NCI-H748 (cell line): Measurements from ENCODE around the gene HTR3B.
"Not testable (repeated sequence)": the region's sequence is repeated elsewhere in the genome, so short reads cannot be mapped to it uniquely, and the experiment has no call there.

Source experiments
- DNase-seq: peaks from one replicate; lab custom pipeline; 2025; ENCODE audit not compliant: unreplicated experiment; lab: John Stamatoyannopoulos, UW

HTR3B gene

DNA sequence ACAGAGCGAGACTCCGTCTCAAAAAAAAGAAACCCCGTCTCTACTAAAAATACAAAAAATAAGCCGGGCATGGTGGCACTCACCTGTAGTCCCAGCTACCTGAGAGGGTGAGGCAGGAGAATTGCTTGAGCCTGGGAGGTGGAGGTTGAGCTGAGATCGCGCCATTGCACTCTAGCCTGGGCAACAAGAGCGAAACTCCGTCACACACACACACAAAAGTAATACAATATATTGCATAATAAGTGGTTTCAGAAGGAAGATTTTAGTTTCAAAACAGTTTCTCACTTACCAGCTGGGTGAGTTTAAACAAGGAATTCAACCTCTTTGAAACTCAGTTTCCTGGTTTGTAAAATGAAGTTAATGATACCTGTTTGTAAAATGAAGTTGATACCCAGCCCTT is 37.7 kb downstream of the HTR3B start:
- DNase-seq = no peak

DNA sequence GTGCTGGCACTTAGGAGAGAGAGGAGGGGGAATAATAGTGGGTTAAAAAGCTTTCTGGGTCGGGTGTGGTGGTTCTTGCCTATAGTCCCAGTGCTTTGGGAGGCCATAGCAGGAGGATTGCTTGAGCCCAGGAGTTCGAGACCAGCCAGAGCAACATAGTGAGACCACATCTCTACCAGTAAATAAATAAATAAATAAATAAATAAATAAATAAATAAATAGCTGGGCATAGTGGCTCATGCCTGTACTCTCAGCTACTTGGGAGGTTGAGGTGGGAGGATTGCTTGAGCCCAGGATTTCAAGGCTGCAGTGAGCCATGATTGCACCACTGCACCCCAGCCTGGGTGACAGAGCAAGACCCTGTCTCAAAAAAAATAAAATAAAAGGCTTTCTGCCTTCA is 41.6 kb downstream of the HTR3B start:
- DNase-seq = not testable (repeated sequence)

DNA sequence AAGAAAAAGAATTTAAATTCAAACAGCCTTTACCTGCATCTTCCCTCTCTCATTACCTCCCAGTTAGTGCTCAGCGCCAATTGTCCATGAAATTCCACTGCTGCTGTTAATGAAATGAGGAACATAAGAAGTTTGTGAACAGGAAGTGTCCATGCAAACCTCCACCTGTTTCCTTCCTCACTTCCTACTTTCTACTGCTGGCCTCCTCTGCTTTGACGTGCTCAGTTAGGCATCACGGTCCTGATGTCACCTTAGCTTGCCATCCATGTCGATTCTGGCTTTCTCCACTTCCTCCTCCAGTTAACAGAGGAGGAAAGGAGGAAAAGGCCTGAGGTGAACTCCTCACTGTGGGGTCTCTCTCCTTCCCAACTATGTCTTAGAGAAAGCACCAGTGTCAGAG is 43.4 kb downstream of the HTR3B start:
- no peak for DNase-seq

DNA sequence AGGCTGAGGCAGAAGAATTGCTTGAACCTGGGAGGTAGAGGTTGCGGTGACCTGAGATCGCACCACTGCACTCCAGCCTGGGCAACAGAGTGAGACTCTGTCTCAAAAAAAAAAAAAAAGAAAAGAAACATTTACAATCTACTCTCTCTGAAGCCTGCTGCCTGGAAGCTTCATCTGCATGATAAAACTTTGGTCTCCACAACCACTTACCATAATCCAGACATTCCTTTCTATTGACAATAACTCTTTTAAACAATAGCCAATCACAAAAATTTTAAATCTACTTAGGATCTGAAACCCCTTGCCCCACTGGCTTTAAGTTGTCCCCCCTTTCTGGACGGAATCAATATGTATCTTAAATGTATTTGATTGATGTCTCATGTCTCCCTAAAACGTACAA is 45.3 kb downstream of the HTR3B start:
- no peak for DNase-seq

DNA sequence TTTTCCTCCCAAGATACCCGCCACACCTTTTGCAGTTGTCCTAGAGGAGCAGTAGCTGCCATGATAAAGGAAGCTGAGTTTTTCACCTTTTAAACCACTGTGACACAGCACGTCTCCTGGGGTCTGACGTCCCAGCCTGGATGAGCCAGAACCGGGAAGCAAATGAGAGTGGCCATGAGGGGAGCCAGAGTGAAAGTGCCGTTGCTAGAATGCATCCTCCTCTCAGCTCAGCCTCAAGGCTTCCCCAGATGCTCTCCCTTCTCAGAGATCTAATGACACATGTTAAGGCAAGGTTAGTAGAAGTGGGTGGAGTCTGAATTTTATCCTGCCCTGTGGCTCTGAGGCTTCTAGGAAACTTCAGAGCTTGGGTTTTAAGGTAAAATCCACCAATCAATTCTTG is 46.9 kb downstream of the HTR3B start:
- no peak for DNase-seq

DNA sequence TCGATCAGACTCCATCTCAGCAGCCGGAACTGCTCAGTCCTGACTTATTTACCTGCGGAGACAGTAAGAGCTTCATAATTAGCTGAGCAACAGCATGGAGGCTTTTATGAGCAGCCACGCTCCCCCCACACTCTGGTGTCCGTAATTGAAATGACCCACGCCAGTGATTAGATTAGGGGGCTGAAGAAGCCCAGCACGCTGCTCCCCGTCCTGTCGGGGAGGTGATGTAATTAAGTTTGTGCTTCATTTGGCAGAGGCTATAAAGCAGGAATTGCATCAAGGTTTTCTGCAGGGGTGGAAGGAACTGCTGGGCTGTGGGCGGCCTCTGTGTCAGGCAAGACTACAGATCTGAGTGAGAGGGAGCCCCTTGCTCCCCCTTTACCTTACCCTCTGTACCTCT is 47.5 kb downstream of the HTR3B start:
- DNase-seq = no peak

DNA sequence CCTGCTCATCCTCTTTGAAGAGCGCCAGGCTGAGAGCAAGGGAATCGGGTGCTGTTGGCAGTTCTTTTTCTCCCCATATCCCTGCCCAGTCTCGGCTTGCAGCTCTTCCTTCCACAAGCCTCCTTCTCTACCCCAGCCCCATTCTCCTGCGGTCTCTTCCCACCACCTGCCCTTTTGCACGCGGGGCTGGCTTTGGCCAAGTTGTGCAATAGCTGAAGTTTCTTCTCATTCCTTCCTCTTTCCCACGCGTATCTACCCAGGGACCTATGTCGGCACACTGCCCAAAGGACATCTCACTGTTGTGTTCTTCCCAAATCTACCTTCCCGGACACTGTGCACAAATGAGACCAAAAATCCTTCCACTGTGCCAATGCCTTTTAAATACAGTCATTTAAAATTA is 48.0 kb downstream of the HTR3B start:
- no peak for DNase-seq

DNA sequence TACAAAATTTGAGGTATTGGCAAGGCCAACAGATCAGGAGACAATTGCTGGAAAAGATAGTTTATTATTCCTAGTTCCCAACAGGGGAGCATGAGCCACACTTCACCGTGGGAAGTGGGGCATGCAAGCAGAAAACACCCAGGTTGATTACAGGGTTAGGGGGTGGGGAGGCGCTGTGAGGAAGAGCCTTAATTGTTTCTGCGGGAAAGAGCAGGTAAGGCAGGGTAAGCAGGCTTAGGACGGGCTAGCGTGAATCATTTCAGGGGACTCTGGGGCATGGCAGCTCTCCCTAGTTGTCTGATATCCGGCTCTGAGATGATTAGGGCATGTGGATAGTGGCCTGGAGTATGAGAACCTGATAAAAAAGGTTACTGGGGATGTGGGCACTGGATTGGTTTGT is 49.6 kb downstream of the HTR3B start:
- DNase-seq = no peak

DNA sequence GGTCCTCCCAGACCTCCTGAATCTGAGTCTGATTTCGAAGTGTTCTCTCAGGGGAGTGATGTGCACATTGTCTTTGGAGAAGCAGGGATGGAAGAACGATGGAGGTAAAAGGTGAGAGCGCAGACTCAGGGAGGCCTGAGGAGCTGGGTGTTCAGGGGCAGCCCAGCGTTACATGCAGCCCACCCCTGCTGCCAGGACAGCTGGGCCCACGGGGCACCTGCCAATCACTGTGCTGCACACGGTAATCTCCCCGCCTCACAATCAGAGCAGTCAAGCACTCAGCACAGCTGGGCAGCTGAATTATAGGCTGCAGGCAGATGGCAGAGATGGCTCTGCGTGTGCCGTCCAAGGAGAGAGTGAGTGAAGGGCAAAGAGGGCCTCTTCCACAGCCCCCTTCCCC is 52.4 kb downstream of the HTR3B start:
- peak; percentile 5 for DNase-seq

DNA sequence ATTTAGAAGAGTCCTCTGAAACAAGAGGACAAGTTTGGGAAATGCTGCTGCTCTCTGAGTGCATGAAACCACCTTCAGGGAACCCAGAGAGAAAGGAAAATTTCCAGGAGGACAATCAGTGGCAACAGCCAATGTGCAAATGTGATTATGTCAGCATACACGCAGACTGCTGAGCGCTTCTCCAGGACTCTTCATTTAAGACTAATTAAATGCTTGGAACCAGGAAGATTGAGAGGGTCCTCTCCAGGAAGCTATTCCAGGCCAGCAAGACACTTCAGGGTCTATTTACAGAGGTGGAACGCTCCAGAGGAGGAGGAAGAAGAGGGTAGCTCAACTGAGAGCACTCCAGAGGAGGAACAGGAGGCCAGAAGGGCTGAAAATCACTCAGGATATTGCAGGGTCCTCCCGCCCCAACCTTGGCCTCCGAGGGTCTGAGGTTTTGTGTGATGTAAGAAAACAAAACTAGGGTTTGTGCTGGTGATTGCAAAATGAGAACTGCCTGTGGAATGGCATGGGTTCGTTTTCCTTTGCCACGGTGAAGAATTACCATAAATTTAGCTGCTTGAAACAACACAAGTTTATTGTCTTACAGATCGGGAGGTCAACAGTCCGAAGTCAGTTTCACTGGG is 56.2 kb downstream of the HTR3B start:
- no peak for DNase-seq

DNA sequence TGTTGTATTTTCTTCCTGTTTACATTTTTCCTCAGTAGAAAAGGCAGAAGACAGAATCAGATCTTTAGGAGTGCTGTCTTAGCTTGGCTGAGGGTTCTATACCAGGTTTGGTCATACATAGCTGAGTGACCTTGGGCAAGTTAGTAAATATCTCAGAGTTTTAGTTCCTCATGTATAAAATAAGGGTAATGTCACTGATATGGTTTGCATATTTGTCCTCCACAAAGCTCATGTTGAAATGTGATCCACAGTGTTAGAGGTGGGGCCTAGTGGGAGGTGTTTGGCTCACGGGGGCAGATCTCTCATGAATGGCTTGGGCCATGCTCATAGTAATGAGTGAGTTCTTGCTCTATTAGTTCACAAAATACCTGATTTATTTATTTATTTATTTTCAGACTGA is 62.8 kb downstream of the HTR3B start:
- DNase-seq = no peak

DNA sequence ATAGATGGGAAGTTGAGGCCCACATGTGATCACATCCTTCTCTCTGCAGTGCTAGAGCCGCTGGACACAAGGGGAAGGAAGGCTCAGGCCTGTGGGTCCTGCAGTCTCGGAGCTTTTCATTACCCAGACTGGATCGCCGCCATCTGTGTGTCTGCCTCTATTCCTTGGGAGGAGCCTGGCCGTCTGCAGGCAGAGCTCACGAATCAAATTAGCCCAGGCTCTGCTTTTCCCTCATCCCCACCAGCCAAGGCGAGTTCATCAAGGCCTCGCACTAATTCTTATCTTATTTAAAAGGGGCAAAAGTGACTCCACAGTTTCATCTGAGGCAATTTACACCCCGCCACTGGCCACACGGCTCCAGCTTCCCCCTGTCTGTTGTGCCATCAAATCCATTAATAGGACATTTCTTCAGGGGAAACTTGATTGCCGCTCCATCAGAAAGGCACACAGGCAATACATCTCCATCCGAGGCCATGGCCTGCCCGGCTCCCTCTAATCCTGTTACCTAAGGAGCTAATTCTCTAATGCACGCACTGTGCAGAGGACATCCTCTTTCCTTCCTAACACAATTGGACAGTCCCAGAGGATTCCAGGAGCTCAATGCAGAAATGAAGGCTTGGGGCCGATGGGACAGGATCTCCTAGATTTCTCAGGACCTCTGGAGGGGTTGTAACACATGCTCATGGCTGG is 67.1 kb downstream of the HTR3B start:
- no peak for DNase-seq

DNA sequence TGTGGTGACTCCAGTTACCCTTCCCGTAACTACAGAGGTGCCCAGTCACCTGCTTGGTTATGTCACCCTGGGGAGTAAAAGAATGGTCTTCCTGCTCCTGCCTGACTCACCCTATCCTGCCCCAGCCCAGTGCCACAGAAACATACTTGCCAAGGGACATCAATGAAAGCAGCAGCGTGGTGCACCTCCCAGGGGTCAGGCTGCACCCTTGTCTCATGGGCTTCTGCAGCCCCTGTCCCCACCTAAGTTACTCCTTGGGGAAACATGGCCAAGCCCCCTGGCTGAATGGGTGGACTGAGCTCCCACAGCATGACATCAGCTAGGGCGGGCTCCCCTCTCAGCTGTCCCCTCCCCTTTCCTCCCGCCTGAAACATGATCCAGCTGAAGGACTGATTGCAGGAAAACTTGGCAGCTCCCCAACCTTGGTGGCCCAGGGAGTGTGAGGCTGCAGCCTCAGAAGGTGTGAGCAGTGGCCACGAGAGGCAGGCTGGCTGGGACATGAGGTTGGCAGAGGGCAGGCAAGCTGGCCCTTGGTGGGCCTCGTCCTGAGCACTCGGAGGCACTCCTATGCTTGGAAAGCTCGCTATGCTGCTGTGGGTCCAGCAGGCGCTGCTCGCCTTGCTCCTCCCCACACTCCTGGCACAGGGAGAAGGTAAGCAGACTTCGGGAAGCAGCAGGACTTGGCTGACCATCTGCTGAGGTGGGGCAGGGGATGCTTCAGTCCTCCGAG is 70.3 kb downstream of the HTR3B start, which contains the start of gene HTR3A:
Gene HTR3A (plus strand): TSS at position 368 of the 730 bp plus-strand sequence. CDS start 218 bp downstream, at position 586.
- DNase-seq = peak; percentile 91

DNA sequence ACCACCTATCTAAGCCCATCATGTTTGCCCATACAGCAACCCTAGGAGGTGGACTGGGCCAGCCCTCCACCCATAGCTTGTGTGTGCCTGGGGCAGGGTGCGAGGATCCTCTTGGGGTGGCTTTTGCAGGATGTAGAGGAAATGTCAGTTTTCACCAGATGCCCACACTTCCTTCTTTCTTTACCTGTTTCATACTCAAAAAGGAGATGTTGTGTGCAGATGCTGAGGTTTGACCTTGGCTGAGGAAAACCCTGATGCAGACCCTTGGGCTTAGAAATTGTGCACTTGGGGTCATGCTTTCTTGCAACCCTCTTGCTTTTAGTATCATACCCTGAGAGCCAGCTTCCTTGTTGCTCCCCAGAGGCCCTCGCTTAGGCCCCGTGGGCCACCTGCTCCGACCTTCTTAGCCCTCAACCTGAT is 72.5 kb downstream of the HTR3B start:
- DNase-seq = no peak

DNA sequence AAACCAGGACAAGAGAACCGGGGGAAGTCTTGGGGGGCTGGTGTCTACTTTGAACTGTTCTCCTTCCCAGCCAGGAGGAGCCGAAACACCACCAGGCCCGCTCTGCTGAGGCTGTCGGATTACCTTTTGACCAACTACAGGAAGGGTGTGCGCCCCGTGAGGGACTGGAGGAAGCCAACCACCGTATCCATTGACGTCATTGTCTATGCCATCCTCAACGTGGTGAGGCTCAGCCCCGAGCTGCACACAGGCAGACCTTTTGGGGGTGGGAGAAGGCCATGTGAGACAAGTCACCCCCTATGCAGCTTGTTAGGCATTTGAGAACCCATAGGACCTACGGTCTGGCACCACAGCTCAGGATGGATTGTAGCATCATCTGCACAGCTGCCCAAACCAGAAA is 73.1 kb downstream of the HTR3B start:
- no peak for DNase-seq

DNA sequence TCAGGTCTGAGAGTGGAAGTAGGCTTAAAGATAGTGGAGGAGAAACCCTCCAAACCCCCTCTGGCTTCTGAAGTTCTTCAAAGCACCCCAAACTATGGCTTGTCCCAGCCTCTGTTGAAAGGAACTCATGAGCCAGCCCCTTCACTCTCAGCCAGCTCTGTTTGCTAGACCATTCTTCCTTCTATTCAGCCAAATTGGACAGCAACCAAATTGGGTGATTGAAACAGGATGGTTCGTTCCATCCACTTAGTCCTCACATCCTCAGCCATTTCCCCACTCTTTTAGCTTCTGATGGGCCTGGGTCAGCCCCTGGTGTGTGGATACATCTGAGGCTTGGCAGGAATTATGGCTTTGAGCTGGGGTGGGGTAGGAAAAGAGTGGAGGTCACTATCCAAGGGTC is 74.8 kb downstream of the HTR3B start:
- no peak for DNase-seq

DNA sequence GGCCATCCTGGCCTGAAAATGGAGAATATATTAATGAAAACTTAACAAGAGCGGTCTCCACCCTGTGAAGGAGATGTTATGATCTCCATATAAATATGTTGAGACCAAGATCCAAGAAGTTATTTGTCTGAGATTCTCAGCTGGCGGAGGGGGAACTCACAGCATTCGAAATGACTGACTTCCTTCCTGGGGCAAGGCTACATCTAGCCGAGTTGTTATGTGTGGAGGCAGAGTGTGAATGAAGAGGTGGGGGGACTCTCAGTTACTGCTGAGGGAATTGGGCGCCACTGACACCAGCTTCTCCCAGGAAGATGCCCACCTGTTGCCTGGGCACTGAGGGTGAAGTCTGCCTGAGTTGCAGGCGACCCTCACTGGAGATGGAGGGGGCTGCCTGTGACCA is 76.2 kb downstream of the HTR3B start:
- DNase-seq = no peak

DNA sequence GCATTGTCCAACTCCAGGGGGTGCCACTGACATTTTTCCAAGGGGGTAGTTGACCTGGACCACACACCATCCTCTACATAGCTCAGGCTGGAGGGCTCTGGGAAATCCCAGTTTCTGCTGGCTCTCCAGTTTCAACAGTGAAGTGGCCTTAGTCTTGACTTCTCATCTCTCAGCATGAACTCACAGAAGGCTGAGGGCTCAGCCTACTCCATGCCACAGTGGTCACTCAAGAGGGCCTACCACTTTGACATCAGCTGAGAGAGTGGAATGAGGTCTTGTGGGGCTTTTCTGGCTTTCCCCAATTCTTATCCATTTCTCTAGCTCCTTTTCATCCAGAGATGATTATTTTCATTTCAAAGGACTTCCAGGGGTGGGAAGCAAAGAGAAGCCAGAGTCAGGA is 77.7 kb downstream of the HTR3B start:
- DNase-seq = no peak

DNA sequence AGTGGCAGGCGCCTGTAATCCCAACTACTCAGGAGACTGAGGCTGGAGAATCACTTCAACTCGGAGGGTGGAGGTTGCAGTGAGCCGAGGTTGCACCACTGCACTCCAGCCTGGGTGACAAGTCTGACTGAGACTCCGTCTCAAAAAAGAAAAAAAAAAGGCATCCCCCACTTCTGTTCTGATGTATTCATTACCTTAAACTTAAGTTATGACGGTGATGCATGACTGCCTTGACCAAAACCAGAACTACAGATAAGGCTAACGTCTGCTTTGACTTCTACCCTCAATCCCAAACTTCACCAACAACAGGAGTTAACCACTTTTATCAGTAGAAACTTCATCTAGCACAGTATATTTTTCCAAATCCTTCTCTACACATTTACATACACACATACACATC is 80.2 kb downstream of the HTR3B start:
- DNase-seq = no peak

DNA sequence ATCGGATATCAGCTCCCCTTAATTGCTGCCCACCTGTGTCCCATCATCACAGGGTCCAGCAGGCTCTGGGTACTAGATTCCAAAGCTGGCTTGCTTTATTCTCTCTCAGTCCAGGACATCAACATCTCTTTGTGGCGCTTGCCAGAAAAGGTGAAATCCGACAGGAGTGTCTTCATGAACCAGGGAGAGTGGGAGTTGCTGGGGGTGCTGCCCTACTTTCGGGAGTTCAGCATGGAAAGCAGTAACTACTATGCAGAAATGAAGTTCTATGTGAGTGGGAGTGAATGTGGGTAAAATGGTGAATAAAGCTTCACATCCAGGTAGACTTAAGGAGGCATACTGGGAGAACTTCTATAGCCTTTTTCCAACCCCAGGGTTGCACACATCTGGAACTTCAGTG is 81.3 kb downstream of the HTR3B start:
- no peak for DNase-seq

DNA sequence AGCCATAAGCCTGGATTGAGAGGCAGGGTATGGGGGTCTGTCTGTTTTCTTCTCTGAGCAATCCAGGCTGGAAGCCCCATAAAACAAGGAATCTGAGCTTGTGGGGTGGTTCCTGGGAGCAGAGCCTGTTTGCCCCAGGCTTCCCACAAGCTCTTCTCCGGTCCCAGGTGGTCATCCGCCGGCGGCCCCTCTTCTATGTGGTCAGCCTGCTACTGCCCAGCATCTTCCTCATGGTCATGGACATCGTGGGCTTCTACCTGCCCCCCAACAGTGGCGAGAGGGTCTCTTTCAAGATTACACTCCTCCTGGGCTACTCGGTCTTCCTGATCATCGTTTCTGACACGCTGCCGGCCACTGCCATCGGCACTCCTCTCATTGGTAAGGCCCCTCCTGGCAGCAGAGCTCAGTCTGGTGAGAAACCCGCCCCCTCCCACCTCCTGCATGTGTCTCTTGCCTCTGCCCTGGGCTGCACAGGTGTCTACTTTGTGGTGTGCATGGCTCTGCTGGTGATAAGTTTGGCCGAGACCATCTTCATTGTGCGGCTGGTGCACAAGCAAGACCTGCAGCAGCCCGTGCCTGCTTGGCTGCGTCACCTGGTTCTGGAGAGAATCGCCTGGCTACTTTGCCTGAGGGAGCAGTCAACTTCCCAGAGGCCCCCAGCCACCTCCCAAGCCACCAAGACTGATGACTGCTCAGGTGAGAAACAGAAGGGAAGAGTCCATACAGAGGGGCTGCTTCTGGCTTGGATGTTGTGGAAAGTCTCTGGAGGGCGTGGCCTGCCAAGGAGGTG is 82.0 kb downstream of the HTR3B start:
- DNase-seq = no peak

DNA sequence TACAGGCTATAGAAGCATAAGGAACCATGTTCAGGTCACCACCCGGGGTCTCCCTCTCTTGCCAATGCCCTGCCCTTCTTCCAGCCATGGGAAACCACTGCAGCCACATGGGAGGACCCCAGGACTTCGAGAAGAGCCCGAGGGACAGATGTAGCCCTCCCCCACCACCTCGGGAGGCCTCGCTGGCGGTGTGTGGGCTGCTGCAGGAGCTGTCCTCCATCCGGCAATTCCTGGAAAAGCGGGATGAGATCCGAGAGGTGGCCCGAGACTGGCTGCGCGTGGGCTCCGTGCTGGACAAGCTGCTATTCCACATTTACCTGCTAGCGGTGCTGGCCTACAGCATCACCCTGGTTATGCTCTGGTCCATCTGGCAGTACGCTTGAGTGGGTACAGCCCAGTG is 84.8 kb downstream of the HTR3B start:
- DNase-seq = no peak
